GM18505 (cell line): ENCODE data around the gene CCDC106.

Source experiments
- ATAC-seq: cut with Tn5 transposase; IDR thresholded peaks from one replicate; pipeline ENCODE4 v1.9.1; 2021; ENCODE audit not compliant: unreplicated experiment
- POLR2A ChIP-seq: IDR thresholded peaks from 4 replicates; pipeline ENCODE4 v1.6.1; 2011; ENCODE audit warnings: borderline replicate concordance; ENCODE audit not compliant: insufficient read depth, insufficient read length; ENCODE audit errors: extremely low read depth

Gene CCDC106

GRCh38 chr19:55644842-55645511 lies 3.0 kb upstream of the CCDC106 start:
- TF ChIP-seq POLR2A: no peak
- no peak for ATAC-seq

- ATAC-seq: no peak
- TF ChIP-seq POLR2A: no peak
These were observed 2.5 kb upstream of the CCDC106 start for GRCh38 chr19:55645512-55645881.

DNA sequence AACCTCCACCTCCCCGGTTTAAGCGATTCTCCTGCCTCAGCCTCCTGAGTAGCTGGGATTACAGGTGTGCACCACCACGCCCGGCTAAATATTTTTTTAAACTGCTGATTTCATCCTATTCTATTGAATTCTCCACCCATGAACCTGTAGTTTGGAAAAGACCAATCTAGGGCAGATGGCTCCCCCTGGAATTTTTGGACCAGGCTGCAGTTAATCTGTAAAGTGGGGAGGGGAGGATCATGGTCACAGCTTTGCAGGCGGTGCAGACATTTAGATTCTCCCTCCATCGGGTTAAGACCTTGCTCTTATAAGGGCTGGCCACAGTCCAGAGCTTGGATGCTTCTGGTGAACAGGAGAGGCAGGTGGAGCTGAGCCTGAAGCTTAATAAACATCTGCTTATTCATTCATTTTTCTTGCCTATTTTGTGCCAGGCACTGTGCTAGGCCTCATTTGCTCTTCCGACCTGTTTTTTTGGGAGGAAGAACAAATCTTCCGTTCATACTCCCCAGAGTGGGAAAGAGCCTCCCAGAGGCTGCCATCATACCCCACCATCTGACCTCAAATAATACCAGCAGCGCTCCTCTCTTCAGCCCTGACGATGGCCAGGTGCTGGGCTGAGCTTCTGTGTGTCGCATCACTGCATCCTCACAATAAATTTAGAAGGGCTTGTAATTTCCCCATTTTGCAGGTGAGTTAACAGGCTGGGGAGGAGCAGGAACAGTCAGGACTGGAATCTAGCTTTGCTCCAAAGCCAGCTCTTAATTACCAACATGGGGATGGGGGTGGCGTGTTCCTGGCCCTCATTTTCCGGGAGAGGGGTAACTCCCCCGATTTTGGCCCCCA lies 902 bp upstream of the CCDC106 start:
- TF ChIP-seq POLR2A: peak; percentile 31
- ATAC-seq: no peak

DNA sequence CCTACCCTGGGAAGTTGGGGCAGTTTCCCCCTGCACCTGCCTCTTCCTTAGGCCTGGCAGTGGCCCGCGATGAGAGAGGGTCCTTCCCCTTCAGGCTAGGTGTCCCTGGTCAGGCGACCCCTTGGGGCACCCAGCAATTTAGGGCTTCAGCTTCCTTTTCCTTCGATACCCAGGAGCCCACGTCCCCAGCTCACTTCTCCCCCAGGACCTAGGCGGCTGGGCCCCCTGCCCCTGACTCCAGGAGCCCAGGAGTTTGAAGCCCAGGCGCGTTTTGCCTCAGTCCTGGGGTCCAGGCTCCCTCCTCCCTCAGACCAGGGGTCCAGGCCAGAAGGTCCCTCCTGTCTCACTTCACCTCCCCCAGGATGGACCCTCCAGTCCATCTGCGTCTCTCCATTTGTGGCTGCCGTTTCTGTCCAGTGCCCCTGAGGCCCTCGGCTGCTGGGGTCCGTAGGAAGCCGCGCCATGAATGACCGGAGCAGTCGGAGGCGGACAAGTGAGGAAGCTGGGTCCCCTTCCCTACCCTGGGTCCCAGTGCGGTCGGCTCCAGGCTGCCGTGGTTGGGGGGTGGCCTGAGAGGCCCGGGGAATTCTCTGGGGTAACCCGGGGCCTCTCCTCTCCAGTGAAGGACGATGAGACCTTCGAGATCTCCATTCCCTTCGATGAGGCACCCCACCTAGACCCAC lies 714 bp downstream of the CCDC106 start:
- no peak for TF ChIP-seq POLR2A
- ATAC-seq: no peak

DNA sequence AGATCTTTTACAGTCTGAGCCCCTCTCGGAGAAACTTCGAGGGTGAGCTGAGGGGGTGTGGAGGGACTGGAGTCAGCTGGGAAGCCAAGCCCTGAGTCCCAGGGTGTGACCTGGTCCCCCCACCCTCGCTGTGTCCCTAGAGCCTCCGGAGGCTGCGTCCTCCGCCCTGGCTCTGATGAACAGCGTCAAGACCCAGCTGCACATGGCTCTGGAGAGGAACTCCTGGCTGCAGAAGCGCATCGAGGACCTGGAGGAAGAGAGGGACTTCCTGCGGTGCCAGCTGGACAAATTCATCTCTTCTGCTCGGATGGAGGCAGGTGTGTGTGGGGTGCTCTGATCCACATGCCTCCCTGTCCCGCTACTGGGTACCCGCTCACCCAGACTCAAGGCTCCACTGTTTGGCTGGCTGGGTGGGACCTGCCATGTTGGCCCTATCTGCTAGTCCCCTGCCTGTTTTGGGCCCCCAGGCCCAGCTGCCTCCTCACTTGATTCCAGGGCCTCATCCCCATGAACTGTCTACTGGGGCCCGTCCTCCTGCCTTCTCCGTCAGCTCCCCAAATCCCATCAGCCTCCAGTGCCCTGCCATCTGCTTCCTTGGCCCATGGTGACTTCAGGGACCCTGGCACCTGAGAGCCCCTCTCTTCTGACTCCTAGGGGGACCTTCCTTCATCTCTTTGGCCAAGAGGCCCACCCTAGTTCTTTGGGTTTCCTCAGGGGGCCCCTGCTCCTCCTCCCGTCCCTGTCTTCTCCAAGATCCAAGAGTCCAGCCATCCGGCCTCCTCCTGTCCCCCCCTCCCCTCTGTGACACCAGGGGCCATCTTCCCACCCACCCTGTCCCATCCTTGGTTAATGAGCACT lies 1.5 kb downstream of the CCDC106 start:
- TF ChIP-seq POLR2A: no peak
- no peak for ATAC-seq

DNA sequence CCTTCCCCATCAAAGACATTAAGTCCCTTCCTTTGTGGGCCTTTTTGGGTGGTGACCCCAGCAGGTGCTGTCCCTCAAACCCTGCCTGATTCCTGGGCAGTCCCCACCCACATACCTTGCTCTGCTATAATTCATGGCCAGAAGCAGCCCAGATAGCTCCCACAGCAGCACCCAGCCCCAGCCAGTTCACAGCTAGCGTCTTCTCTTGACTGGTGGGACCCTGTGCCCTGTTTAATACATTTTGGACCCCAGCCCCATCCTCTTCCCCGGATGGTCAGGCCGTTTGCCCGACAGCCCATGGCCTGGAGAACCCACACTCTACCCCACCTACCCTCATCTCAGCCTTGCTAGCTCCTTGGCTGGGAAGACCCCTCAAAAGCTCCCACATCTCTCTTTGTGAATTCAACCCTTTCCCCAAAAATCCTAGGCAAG lies 2.1 kb downstream of the CCDC106 start:
- no peak for TF ChIP-seq POLR2A
- no peak for ATAC-seq

DNA sequence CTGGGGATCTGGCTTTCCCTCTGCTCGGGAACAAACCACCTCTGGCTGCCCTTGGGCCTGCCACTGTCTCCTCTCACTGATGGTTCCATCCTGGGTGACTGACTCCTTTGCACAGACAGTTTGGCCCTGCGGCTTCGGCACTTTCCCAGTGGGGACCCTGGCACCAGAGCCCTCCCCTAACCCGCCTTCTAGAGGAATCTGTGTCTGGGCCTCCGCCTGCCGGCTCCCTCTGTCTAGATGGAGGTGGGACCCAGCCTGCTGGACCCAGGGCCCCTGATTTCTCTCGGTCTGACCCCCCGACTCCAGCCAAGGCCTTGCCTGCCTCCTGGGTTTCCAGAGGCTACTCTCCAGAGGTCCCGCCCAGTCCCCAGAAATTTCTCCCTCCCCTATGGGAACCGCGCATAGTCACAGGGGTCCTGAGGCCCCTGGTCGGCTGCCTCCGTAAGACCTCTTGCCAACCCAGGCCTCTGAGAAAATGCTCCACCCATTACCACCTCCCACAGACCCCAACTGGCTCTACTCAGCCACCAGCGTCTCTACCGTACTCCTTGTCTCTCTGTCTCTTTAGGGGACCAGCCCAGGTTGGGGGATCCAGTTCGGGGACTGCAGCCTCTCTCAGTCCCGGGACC lies 2.7 kb downstream of the CCDC106 start:
- no peak for TF ChIP-seq POLR2A
- no peak for ATAC-seq

- no peak for TF ChIP-seq POLR2A
- no peak for ATAC-seq
These were observed 3.2 kb downstream of the CCDC106 start for GRCh38 chr19:55651236-55651635.

DNA sequence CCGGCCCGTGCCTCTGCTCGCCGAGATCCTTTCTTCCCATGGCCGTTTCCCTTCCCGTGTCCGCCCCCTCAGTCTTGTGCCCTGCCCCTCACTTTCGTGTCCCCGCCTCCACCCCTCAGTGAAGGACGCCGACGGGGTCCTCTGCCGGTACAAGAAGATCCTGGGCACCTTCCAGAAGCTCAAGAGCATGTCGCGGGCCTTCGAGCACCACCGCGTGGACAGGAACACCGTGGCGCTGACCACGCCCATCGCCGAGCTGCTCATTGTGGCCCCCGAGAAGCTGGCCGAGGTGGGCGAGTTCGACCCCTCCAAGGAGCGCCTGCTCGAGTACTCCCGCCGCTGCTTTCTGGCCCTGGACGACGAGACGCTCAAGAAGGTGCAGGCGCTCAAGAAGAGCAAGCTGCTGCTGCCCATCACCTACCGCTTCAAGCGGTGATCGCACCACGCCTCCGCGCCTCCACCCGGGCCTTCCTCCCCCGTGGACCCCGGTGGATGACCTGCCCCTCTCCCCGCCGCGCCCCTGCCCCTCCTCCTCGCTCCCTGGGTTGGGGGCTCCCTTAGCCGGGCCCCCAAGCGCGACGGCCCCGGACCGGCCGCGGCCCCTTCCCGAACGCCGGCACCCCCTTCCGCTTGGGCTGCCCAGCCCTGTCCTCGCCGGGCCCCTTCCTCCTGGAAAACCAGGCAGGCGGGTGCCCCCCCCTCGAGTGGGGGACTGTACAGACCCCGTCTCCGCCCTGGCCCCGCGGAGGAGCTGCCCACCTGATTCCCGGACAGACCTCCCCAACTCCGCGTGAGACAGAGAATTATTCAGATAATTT lies 4.5 kb downstream of the CCDC106 start:
- no peak for TF ChIP-seq POLR2A
- ATAC-seq: no peak

GRCh38 chr19:55653651-55654322 lies 5.8 kb downstream of the CCDC106 start:
- peak; percentile 89 for TF ChIP-seq POLR2A
- ATAC-seq: peak; percentile 39

GRCh38 chr19:55654323-55654867 lies 6.4 kb downstream of the CCDC106 start:
- ATAC-seq: peak; percentile 56
- no peak for TF ChIP-seq POLR2A
